Dedifferentiated amniotic fluid mesenchymal stem cell (primary cell): ENCODE measurements around the gene ETFA.

Source experiments
- DNase-seq: peaks from one replicate; pipeline ENCODE4 v3.0.0-alpha.2; 2016; ENCODE audit errors: extremely low spot score

Gene ETFA

GRCh38 chr15:76217029-76217881 is 94.0 kb downstream of the ETFA start:
- DNase-seq, result no peak

DNA sequence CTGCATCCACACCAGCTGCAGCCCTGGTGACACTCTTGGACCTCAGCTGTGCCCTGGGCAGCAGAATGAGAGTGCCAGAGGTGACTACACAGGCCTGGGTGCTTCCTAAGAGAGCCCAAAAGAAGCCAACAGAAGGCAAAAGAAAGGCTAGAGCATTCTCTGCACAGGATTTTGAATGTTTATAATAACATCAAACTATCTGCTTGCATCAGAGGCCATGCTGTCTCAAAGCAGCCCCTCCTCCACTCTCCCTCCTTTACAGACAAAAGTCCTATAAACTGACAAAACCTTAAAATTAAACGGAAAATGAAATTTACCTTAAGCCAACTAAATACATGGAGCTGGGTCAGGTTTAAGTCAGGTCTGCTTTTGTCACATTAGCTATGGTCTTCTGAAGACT is 95.6 kb downstream of the ETFA start:
- no peak for DNase-seq

GRCh38 chr15:76209942-76210341 is 101.3 kb downstream of the ETFA start:
- no peak for DNase-seq

DNA sequence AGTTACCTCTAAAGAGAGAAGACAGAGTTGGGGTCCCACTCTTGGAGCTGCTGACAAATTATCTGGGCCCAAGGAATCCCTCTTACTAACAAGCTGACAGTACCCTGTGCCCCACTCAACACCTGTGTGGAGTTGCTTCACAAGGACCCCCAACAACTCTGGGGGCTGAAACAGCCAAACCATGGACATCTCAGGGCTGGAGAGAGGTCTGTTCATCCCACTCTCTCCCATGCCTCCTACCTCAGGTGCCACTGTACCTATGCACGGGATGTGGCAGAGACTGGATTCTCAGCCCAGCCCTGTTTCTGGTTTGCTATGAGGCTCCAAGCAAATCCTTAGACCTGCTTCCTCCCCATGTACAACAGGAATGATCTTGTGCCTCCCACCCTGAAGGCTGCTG is 101.7 kb downstream of the ETFA start:
- no peak for DNase-seq

GRCh38 chr15:76208786-76209424 is 102.4 kb downstream of the ETFA start:
- DNase-seq, result no peak

GRCh38 chr15:76208084-76208785 is 103.0 kb downstream of the ETFA start:
- no peak for DNase-seq

DNA sequence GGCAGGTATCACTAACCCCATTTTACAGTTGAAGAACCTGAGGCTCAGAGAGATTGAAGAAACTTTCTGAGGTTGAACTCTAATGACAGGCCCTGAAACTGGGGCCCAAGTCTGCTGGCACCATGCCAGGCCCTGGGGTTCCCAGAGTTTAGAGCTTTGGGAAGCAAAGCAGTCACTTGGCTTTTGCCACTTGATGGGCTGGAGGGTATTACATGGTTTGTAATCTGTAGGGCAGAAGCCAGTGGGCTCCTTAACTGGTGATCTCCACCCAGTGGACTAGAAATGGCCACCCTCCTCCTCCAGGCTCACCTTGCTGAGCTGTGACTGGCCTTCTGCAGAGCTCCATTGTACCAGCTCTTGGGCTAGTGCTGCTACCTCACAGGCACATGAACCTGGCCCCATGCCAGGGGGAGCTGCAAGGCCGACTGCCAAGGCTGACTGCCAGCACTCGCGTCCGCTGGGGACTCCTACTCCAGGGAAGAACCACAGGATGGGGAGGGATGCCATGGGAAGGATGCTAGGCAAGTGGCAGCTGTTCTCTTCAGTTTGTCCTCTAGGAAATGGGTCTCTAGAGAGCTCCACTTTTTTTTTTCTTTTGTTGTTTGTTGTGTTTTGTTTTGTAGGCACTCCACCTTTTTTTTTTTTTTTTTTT is 104.8 kb downstream of the ETFA start:
- no peak for DNase-seq

GRCh38 chr15:76204916-76205460 is 106.3 kb downstream of the ETFA start:
- no peak for DNase-seq

- DNase-seq, result no peak
These were observed 107.0 kb downstream of the ETFA start for GRCh38 chr15:76204109-76204845.

DNA sequence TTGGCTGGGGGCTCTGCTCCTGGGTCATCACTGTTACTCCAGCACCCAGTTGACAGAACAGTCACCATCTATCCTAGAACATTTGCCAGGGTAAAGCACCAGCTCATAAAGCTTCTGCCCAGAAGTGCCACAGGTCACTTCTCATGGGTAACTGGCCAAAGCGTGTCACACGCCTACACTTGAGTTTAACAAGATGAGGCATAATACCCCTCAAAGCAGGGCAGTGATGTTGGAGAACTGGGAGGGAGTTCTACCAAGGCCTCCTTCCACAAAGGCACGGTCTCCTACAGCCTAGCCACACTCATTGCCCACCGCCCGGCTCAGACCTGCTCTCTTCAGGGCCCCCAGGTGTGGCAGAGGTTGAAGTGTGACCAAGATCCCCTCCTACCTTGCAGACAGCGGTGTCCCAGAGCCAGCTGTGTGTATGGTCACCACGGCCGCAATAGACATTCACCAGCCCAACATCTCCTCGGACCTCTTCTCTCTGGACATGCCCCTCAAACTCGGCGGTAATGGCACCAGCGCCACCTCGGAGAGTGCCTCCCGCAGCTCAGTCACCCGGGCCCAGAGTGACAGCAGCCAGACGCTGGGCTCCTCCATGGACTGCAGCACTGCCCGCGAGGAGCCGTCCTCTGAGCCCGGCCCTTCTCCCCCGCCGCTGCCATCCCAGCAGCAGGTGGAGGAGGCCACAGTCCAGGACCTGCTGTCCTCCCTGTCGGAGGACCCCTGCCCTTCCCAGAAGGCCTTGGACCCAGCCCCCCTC is 107.7 kb downstream of the ETFA start:
- DNase-seq, result no peak

GRCh38 chr15:76201536-76202255 is 109.6 kb downstream of the ETFA start:
- no peak for DNase-seq

DNA sequence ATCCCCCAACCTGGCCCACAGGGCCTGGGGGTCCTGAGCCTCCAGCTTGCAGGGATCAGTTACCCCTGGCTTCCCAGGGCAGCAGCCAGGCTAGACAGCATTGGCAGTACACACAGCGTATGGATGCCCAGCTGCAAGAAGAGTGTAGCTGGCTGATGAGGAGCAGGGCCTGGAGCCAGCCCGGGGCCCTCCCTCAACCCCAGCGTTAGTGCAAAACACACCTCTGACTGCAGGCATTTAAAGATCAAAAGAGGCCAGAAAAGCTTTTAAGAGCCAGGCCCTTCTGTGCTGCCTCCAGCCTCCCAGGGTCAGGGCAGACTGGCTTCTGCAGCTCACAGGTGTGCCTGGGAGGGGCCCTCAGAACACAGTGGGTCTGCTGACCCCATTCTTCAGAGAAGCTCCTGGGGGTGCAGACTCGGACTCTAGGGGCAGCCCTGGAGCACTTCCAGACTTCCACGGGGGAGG is 110.6 kb downstream of the ETFA start:
- no peak for DNase-seq

DNA sequence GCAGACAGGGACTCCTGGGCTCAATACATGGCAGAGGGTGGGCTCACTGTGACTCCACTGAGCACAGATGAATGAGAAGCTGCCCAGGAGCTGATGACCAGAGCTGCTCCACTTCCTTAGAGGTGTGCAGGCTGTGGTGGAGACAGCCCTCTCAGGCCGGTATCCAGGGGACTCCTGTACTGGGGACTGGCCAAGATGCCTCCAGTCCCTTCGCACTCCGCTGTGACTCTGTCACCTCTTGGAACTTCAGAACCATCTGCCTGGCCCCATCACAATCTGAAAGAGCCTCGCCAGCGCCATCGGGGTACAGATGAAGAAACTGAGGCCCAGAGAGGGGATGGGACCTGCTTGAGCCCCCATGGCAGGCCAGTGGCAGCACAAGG is 111.2 kb downstream of the ETFA start:
- DNase-seq, result no peak

DNA sequence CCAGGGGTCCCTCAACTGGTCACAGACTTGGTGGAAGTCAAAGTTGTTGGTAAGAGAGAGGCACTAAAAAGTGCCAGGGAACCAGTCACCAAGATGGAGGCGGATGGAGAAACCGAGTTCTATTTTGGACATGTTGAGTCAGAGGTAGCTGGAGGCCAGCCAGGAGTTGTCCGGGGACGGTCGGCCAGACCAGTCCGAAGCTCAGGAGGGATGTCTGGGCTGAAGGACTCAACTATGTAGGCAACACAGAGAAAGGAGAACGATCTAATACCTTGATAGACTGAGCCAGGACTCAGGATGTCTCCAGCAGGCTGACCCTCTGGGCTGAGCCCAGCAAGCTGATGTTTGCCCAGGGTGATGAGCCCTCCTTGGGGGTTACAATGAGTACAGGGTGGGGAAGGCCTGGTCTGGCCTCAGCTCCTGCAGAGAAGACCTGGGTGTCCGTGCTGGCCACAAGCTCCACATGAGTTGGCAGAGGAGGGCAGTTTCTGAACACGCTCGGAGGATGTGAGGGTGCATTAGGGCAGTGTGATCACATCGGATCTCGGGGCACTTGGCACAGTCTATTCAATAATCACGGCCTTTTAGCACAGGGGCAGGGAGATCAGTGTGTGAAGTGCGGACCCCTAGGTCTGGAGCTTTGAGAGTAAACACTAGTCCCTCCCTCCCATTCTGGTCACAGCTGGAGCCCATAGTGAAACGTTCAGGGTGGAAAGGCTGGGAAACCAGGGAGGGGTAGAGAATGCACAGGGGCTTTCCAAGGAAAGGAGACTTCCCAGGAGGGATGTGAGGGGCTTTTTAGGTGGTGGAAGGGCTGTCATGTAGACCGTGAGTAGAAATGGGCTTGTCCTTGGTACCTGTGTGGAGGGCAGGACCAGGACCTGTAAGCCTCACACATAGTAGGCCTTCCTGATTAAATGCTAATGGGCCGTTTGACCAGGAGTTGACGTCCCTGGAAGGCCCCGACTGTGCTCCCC is 111.9 kb downstream of the ETFA start:
- DNase-seq, result no peak

- no peak for DNase-seq
These were observed 112.7 kb downstream of the ETFA start for GRCh38 chr15:76198456-76199105.

DNA sequence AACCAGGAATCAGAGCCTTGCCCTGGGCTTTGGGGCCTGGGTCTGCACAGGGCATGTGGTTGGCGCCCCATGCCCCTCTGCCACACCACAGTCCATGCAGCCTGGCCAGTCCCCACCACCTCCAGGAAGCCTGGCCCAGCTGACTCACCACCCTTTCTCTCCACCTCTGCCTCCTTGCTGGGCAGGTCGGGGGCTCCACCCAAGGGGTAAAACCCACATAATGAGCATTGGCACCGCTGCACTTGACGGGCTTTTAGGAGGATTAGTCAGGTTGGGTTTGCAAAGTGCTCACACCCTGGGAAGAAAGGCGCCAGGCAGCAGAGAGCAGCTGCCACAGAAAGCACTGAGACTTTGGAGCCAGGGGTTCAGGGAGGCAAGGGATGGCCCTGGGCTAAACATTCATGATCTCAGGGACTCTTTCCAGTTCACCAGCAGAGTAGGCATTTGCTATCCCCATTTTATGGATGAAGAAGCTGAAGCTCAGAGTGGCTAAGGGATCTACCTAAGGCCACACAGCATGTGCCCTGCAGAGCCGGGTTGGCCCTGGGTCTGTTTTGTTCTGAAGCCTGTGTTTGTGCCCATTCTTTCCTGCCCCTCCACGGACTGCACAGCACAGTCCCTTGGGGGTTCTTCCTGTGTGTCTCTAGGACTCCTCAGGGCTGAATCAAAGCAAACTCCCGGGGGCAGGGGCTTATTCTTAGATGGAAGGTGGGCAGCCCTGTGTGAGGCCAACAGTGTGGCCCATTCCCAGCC is 113.4 kb downstream of the ETFA start:
- DNase-seq, result no peak
